RPMI7951 (cell line): ENCODE measurements around the gene TMEM94. TPM values are rescaled to one million over a fixed set of nuclear protein-coding genes. Genes with fewer than 3 reads are reported as not detected.
"Not testable (repeated sequence)": the region's sequence is repeated elsewhere in the genome, so short reads cannot be mapped to it uniquely, and the experiment has no call there.

Source experiments
- DNase-seq: peaks from one replicate; pipeline ENCODE4 v3.0.0-alpha.2; 2012; ENCODE audit warnings: low read depth
- total RNA-seq: library from RNA; depleted of rRNA; stranded (reverse); fragments of >200 nt; shearing (Covaris generic); gene quantifications from 2 replicates; pipeline ENCODE4 v1.2.3, GENCODE V29; 2014

The TMEM94 gene
- total RNA-seq, 1 experiment from 2014 or later = 12.1 TPM

- DNase-seq = no peak
Measured at GRCh38 chr17:75445296-75445695, 11.1 kb upstream of the TMEM94 start.

- not testable (repeated sequence) for DNase-seq
Measured at GRCh38 chr17:75445896-75446295, 10.5 kb upstream of the TMEM94 start.

GRCh38 chr17:75447951-75448856, 8.2 kb upstream of the TMEM94 start:
- DNase-seq = no peak

GRCh38 chr17:75450270-75450669, 6.2 kb upstream of the TMEM94 start:
- DNase-seq = no peak

- DNase-seq = no peak
Measured at GRCh38 chr17:75454193-75454592, 2.2 kb upstream of the TMEM94 start.

- not testable (repeated sequence) for DNase-seq
Measured at GRCh38 chr17:75454672-75455071, 1.8 kb upstream of the TMEM94 start.

- DNase-seq = no peak
Measured at GRCh38 chr17:75456039-75456416, 407 bp upstream of the TMEM94 start.

- peak; percentile 51 for DNase-seq
Measured at GRCh38 chr17:75457047-75457654, 716 bp downstream of the TMEM94 start.

GRCh38 chr17:75459246-75459589, 2.8 kb downstream of the TMEM94 start:
- no peak for DNase-seq

GRCh38 chr17:75459590-75460267, 3.3 kb downstream of the TMEM94 start:
- DNase-seq = no peak

GRCh38 chr17:75460295-75460694, 3.9 kb downstream of the TMEM94 start:
- DNase-seq = no peak

- DNase-seq = no peak
Measured at GRCh38 chr17:75463603-75464002, 7.2 kb downstream of the TMEM94 start.

- no peak for DNase-seq
Measured at GRCh38 chr17:75465039-75465438, 8.6 kb downstream of the TMEM94 start.

- no peak for DNase-seq
Measured at GRCh38 chr17:75468291-75468754, 11.9 kb downstream of the TMEM94 start.

GRCh38 chr17:75468779-75469373, 12.4 kb downstream of the TMEM94 start:
- DNase-seq = no peak

GRCh38 chr17:75471207-75471606, 14.8 kb downstream of the TMEM94 start:
- DNase-seq = no peak

GRCh38 chr17:75472119-75472518, 15.7 kb downstream of the TMEM94 start:
- no peak for DNase-seq

- peak; percentile 25 for DNase-seq
Measured at GRCh38 chr17:75473246-75473645, 16.8 kb downstream of the TMEM94 start.

GRCh38 chr17:75474736-75475135, 18.3 kb downstream of the TMEM94 start:
- DNase-seq = no peak

- DNase-seq = no peak
Measured at GRCh38 chr17:75475144-75475835, 18.9 kb downstream of the TMEM94 start.

- DNase-seq = no peak
Measured at GRCh38 chr17:75475851-75476250, 19.4 kb downstream of the TMEM94 start.

- no peak for DNase-seq
Measured at GRCh38 chr17:75476271-75476671, 19.8 kb downstream of the TMEM94 start.
